Measurements from ENCODE around the gene PTH1R. TPM values are rescaled to one million over a fixed set of nuclear protein-coding genes. Genes with fewer than 3 reads are reported as not detected.

Gene PTH1R
- total RNA-seq, result 0.66 TPM in 1 of 2 replicates, not detected in the other

DNA sequence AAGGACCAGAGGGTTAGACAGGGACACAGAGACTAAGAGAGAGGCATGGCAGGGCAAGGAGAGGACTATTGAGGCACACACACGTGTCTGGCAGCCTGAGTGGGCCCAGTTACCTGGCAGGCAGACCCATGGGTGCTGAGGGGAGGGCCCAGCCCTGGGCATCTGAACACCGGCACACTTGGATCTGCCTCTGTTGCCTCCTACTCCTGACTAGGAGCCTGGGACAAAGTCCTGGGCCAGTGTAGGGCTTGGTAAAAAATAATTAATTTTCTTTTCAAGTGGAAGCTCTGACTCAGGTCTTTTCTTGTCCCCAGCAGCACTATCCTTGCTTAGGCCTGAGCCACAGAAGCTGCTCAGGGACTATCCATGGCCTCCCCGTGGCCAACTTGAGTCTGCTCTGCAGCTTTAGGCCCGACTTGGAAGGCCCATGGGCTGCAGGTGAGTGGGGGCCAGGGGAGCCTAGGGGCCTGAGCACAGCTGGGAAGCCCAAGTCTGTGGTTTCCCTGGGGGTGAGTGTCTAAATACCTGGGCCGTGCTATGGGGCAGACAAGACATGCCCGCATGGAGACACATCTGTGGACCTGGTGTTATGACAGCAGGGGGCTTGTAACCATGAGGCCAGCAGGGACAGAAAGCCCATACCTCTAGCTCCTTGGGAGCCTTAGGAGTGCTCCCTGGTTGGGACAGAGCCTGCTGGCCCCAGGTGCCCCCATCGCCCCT, at the start of gene PTH1R:
Gene PTH1R, plus strand, starts transcription at position 316 of the 720 bp plus-strand sequence. CDS start 5,839 bp downstream, outside the sequence.

GRCh38 chr3:46863261-46863782, 14.2 kb upstream of the PTH1R start, which contains the start of gene MYL3:
Gene MYL3, minus strand, starts transcription at chr3:46863444. Its CDS starts 54 bp downstream, at chr3:46863390.

Other genes starting within 250 kb of the PTH1R start
- gene ALS2CL, start 184.0 kb upstream of the PTH1R start, total RNA-seq, result 0.87 and 2.5 TPM in 2 replicates
- under 0.01 TPM in 1 of 2 replicates, not detected in the other for gene TMIE, start 176.3 kb upstream of the PTH1R start, total RNA-seq
- not detected in 2 replicates for gene PRSS50, start 159.9 kb upstream of the PTH1R start, total RNA-seq
- not detected in 2 replicates for gene MYL3, start 14.3 kb upstream of the PTH1R start, total RNA-seq
- 17.2 and 26.2 TPM in 2 replicates for gene CCDC12, start 99.0 kb downstream of the PTH1R start, total RNA-seq
- 4.5 TPM in 2 replicates for gene NBEAL2, start 101.9 kb downstream of the PTH1R start, total RNA-seq

All from smooth muscle cell of trachea (primary cell).